ENCODE data around the gene PDAP1.

DNA sequence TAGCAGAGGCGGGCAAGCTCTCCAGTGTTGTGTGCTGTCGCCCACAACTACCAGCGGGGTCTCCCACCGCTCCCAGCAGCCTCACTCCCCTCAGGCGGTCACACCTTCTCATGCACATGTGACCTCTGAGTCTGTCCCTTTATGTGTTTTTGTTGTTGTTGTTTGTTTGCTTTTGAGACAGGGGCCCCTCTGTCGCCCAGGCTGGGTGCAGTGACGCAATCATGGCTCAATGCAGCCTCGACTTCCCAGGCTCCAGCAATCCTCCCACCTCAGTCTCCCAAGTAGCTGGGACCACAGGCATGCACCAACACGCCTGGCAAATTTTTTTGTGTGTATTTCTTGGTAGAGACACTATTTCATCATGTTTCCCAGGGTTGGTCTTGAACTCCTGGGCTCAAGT is 31.8 kb upstream of the PDAP1 start:
- TF ChIP-seq CTCF (IDR thresholded peaks at IDR 0.05; ENCODE audit: low read depth, low read length) = no peak
- TF ChIP-seq EZH2phosphoT487 (IDR thresholded peaks at IDR 0.05; ENCODE audit: low read depth) = no peak

All from OCI-LY3 (cell line).